Measurements from ENCODE around the gene PXT1. TPM values are rescaled to one million over a fixed set of nuclear protein-coding genes. Genes with fewer than 3 reads are reported as not detected.
A peak's percentile ranks its signal among the peaks of the same experiment; 100 is the strongest.
"Not testable (repeated sequence)": the region's sequence is repeated elsewhere in the genome, so short reads cannot be mapped to it uniquely, and the experiment has no call there.

PXT1 gene
- total RNA-seq, 1 donor from 2014 or later: not detected

- Mint-ChIP-seq H3K4me1 (peaks cover 5% of the 10 kb centered on the region), H3K9me3 (peaks cover 6% of the 10 kb centered on the region), H3K4me3 (no peak overlapping the region), H3K27ac (no peak overlapping the region), H3K27me3 (ENCODE audit: low read depth) (no peaks in the 10 kb centered on the region), H3K36me3 (peaks cover 11% of the 10 kb centered on the region)
- no peak for TF ChIP-seq CTCF (IDR thresholded peaks at IDR 0.05; ENCODE audit: unreplicated experiment)
- DNase-seq (ENCODE audit: low spot score in 2 of 2, unreplicated experiment in 2 of 2): no peak
These were observed 16.8 kb upstream of the PXT1 start for GRCh38 chr6:36459501-36459900.

GRCh38 chr6:36455486-36456027 is 12.9 kb upstream of the PXT1 start:
- TF ChIP-seq CTCF (IDR thresholded peaks at IDR 0.05; ENCODE audit: unreplicated experiment): no peak
- H3K4me1 Mint-ChIP-seq: peaks cover 3% of the 10 kb centered on the region
- no peak for DNase-seq (ENCODE audit: low spot score in 2 of 2, unreplicated experiment in 2 of 2)
- H3K36me3 Mint-ChIP-seq: peaks cover 8% of the 10 kb centered on the region
- H3K9me3 Mint-ChIP-seq: no peaks in the 10 kb centered on the region
- no peak overlapping the region for H3K27ac Mint-ChIP-seq
- no peak overlapping the region for H3K4me3 Mint-ChIP-seq
- H3K27me3 Mint-ChIP-seq (ENCODE audit: low read depth): no peaks in the 10 kb centered on the region

GRCh38 chr6:36452897-36453296 is 10.2 kb upstream of the PXT1 start:
- H3K36me3 Mint-ChIP-seq: peaks cover 20% of the 10 kb centered on the region
- not testable (repeated sequence) for H3K9me3 Mint-ChIP-seq; DNase-seq (ENCODE audit: low spot score in 2 of 2, unreplicated experiment in 2 of 2); H3K27me3 Mint-ChIP-seq (ENCODE audit: low read depth); H3K27ac Mint-ChIP-seq; H3K4me1 Mint-ChIP-seq; H3K4me3 Mint-ChIP-seq

- Mint-ChIP-seq H3K36me3 (peaks cover 16% of the 10 kb centered on the region), H3K4me1 (peaks cover 19% of the 10 kb centered on the region)
- H3K4me3 Mint-ChIP-seq; DNase-seq (ENCODE audit: low spot score in 2 of 2, unreplicated experiment in 2 of 2); H3K27me3 Mint-ChIP-seq (ENCODE audit: low read depth); H3K9me3 Mint-ChIP-seq; H3K27ac Mint-ChIP-seq: not testable (repeated sequence)
These were observed 6.5 kb upstream of the PXT1 start for GRCh38 chr6:36449173-36449572.

- TF ChIP-seq CTCF (IDR thresholded peaks at IDR 0.05; ENCODE audit: unreplicated experiment): no peak
- Mint-ChIP-seq H3K4me3 (peak overlapping the region; percentile 8), H3K4me1 (peaks cover 39% of the 10 kb centered on the region), H3K9me3 (no peaks in the 10 kb centered on the region), H3K36me3 (peaks cover 14% of the 10 kb centered on the region), H3K27me3 (ENCODE audit: low read depth) (no peaks in the 10 kb centered on the region), H3K27ac (peak overlapping the region; percentile 83)
- DNase-seq (ENCODE audit: low spot score in 2 of 2, unreplicated experiment in 2 of 2): no peak
These were observed 3.0 kb upstream of the PXT1 start for GRCh38 chr6:36445621-36446020.

GRCh38 chr6:36444470-36444869 is 1.8 kb upstream of the PXT1 start:
- peak overlapping the region; percentile 96 for H3K4me3 Mint-ChIP-seq
- no peak for TF ChIP-seq CTCF (IDR thresholded peaks at IDR 0.05; ENCODE audit: unreplicated experiment)
- H3K27me3 Mint-ChIP-seq (ENCODE audit: low read depth): no peaks in the 10 kb centered on the region
- H3K4me1 Mint-ChIP-seq: peaks cover 37% of the 10 kb centered on the region
- no peaks in the 10 kb centered on the region for H3K9me3 Mint-ChIP-seq
- no peak for DNase-seq (ENCODE audit: low spot score in 2 of 2, unreplicated experiment in 2 of 2)
- H3K27ac Mint-ChIP-seq: peak overlapping the region; percentile 98
- H3K36me3 Mint-ChIP-seq: peaks cover 11% of the 10 kb centered on the region

Measured in mesothelial cell of epicardium (in vitro differentiated cells).